ENCODE measurements around the gene SNX19. TPM values are rescaled to one million over a fixed set of nuclear protein-coding genes. Genes with fewer than 3 reads are reported as not detected.

Gene SNX19
- total and polyA plus RNA-seq, 5 donors from 2014 or later, result 22.5 to 63.5 (median 28.9) TPM

GRCh38 chr11:130906616-130907015 is 9.7 kb downstream of the SNX19 start:
- Mint-ChIP-seq H3K4me3 (no peak overlapping the region), H3K4me1 (peaks cover 10 to 28% (median 21%) of the 10 kb centered on the region in 4 donors), H3K27ac (no peak overlapping the region), H3K36me3 (peaks cover 65% of the 10 kb centered on the region), H3K9me3 (peaks cover 0 to 5% (median 0%) of the 10 kb centered on the region in 7 donors), H3K27me3 (no peaks in the 10 kb centered on the region)
- no peak for DNase-seq
- Histone ChIP-seq H3K4me3 (ENCODE audit: low read depth, low read length) (no peak overlapping the region), H3K4me1 (ENCODE audit: control insufficient read depth, insufficient read depth, low read length, poor library complexity, severe bottlenecking) (no peaks in the 10 kb centered on the region), H3K9me3 (ENCODE audit: control insufficient read depth in 2 of 2, low read length in 2 of 2) (no peaks in the 10 kb centered on the region), H3K36me3 (ENCODE audit: control insufficient read depth, insufficient read depth, low read length) (peaks cover 93% of the 10 kb centered on the region), H3K27ac (ENCODE audit: insufficient read depth, low read length, poor library complexity, severe bottlenecking) (no peak overlapping the region), H3K27me3 (ENCODE audit: control insufficient read depth, insufficient read depth, low read length) (no peaks in the 10 kb centered on the region)
- no peak for ATAC-seq (ENCODE audit: low read depth in 2 of 2)

- Mint-ChIP-seq H3K27ac (peak overlapping the region in 2 of 3 donors; percentile 48 to 62), H3K36me3 (peaks cover 62% of the 10 kb centered on the region), H3K9me3 (peaks cover 0 to 2% (median 0%) of the 10 kb centered on the region in 7 donors), H3K27me3 (no peaks in the 10 kb centered on the region), H3K4me3 (no peak overlapping the region), H3K4me1 (peaks cover 13 to 31% (median 21%) of the 10 kb centered on the region in 4 donors)
- no peak overlapping the region for H3K4me3 ChIP-seq (ENCODE audit: low read depth, low read length)
- no peak for ATAC-seq (ENCODE audit: low read depth in 2 of 2)
- no peak for DNase-seq
- H3K27me3 ChIP-seq (ENCODE audit: control insufficient read depth, insufficient read depth, low read length), result no peaks in the 10 kb centered on the region
- no peaks in the 10 kb centered on the region for H3K4me1 ChIP-seq (ENCODE audit: control insufficient read depth, insufficient read depth, low read length, poor library complexity, severe bottlenecking)
- no peak overlapping the region for H3K27ac ChIP-seq (ENCODE audit: insufficient read depth, low read length, poor library complexity, severe bottlenecking)
- peaks cover 97% of the 10 kb centered on the region for H3K36me3 ChIP-seq (ENCODE audit: control insufficient read depth, insufficient read depth, low read length)
- no peaks in the 10 kb centered on the region for H3K9me3 ChIP-seq (ENCODE audit: control insufficient read depth in 2 of 2, low read length in 2 of 2)
Observed at GRCh38 chr11:130905512-130905911, 10.8 kb downstream of the SNX19 start.

- no peak overlapping the region for H3K4me3 ChIP-seq (ENCODE audit: low read depth, low read length)
- peaks cover 61% of the 10 kb centered on the region for H3K36me3 Mint-ChIP-seq
- H3K27ac ChIP-seq (ENCODE audit: insufficient read depth, low read length, poor library complexity, severe bottlenecking), result no peak overlapping the region
- H3K9me3 Mint-ChIP-seq, result no peaks in the 10 kb centered on the region
- H3K4me1 Mint-ChIP-seq, result peaks cover 5 to 20% (median 10%) of the 10 kb centered on the region in 4 donors
- H3K4me1 ChIP-seq (ENCODE audit: control insufficient read depth, insufficient read depth, low read length, poor library complexity, severe bottlenecking), result no peaks in the 10 kb centered on the region
- no peak overlapping the region for H3K27ac Mint-ChIP-seq
- no peaks in the 10 kb centered on the region for H3K9me3 ChIP-seq (ENCODE audit: control insufficient read depth in 2 of 2, low read length in 2 of 2)
- no peaks in the 10 kb centered on the region for H3K27me3 Mint-ChIP-seq
- no peak for ATAC-seq (ENCODE audit: low read depth in 2 of 2)
- H3K4me3 Mint-ChIP-seq, result no peak overlapping the region
- no peaks in the 10 kb centered on the region for H3K27me3 ChIP-seq (ENCODE audit: control insufficient read depth, insufficient read depth, low read length)
- no peak for DNase-seq
- peaks cover 99% of the 10 kb centered on the region for H3K36me3 ChIP-seq (ENCODE audit: control insufficient read depth, insufficient read depth, low read length)
Observed at GRCh38 chr11:130904380-130904779, 11.9 kb downstream of the SNX19 start.

GRCh38 chr11:130902380-130902779 is 13.9 kb downstream of the SNX19 start:
- H3K4me3 ChIP-seq (ENCODE audit: low read depth, low read length), result no peak overlapping the region
- peak overlapping the region in 1 of 3 donors; percentile 38 for H3K27ac Mint-ChIP-seq
- H3K36me3 ChIP-seq (ENCODE audit: control insufficient read depth, insufficient read depth, low read length), result peaks cover 98% of the 10 kb centered on the region
- no peaks in the 10 kb centered on the region for H3K27me3 ChIP-seq (ENCODE audit: control insufficient read depth, insufficient read depth, low read length)
- ATAC-seq (ENCODE audit: low read depth in 2 of 2) (no peak), DNase-seq (no peak)
- H3K27ac ChIP-seq (ENCODE audit: insufficient read depth, low read length, poor library complexity, severe bottlenecking), result no peak overlapping the region
- H3K9me3 ChIP-seq (ENCODE audit: control insufficient read depth in 2 of 2, low read length in 2 of 2), result no peaks in the 10 kb centered on the region
- H3K4me1 ChIP-seq (ENCODE audit: control insufficient read depth, insufficient read depth, low read length, poor library complexity, severe bottlenecking), result no peaks in the 10 kb centered on the region
- H3K36me3 Mint-ChIP-seq, result peaks cover 61% of the 10 kb centered on the region
- H3K27me3 Mint-ChIP-seq, result no peaks in the 10 kb centered on the region
- peaks cover 0 to 1% (median 0%) of the 10 kb centered on the region in 7 donors for H3K9me3 Mint-ChIP-seq
- no peak overlapping the region for H3K4me3 Mint-ChIP-seq
- peaks cover 5 to 13% (median 7%) of the 10 kb centered on the region in 4 donors for H3K4me1 Mint-ChIP-seq

- H3K27me3 Mint-ChIP-seq, result no peaks in the 10 kb centered on the region
- no peaks in the 10 kb centered on the region for H3K27me3 ChIP-seq (ENCODE audit: control insufficient read depth, insufficient read depth, low read length)
- H3K4me1 Mint-ChIP-seq, result peaks cover 5 to 11% (median 8%) of the 10 kb centered on the region in 4 donors
- no peaks in the 10 kb centered on the region for H3K9me3 ChIP-seq (ENCODE audit: control insufficient read depth in 2 of 2, low read length in 2 of 2)
- no peak overlapping the region for H3K4me3 ChIP-seq (ENCODE audit: low read depth, low read length)
- H3K4me3 Mint-ChIP-seq, result no peak overlapping the region
- DNase-seq (no peak), ATAC-seq (ENCODE audit: low read depth in 2 of 2) (no peak)
- no peak overlapping the region for H3K27ac Mint-ChIP-seq
- no peaks in the 10 kb centered on the region for H3K4me1 ChIP-seq (ENCODE audit: control insufficient read depth, insufficient read depth, low read length, poor library complexity, severe bottlenecking)
- peaks cover 91% of the 10 kb centered on the region for H3K36me3 ChIP-seq (ENCODE audit: control insufficient read depth, insufficient read depth, low read length)
- H3K9me3 Mint-ChIP-seq, result peaks cover 0 to 1% (median 0%) of the 10 kb centered on the region in 7 donors
- no peak overlapping the region for H3K27ac ChIP-seq (ENCODE audit: insufficient read depth, low read length, poor library complexity, severe bottlenecking)
- H3K36me3 Mint-ChIP-seq, result peaks cover 61% of the 10 kb centered on the region
Observed at GRCh38 chr11:130899106-130899505, 17.2 kb downstream of the SNX19 start.

GRCh38 chr11:130897262-130898182 is 18.8 kb downstream of the SNX19 start:
- no peak for ATAC-seq (ENCODE audit: low read depth in 2 of 2)

GRCh38 chr11:130894322-130895025 is 21.8 kb downstream of the SNX19 start:
- ATAC-seq (ENCODE audit: low read depth in 2 of 2) (peak; percentile 77 to 89), DNase-seq (peak; percentile 44 to 79 (median 65))
- Histone ChIP-seq H3K4me3 (ENCODE audit: low read depth, low read length) (no peak overlapping the region), H3K27me3 (ENCODE audit: control insufficient read depth, insufficient read depth, low read length) (no peaks in the 10 kb centered on the region), H3K9me3 (ENCODE audit: control insufficient read depth in 2 of 2, low read length in 2 of 2) (no peaks in the 10 kb centered on the region), H3K4me1 (ENCODE audit: control insufficient read depth, insufficient read depth, low read length, poor library complexity, severe bottlenecking) (no peaks in the 10 kb centered on the region), H3K27ac (ENCODE audit: insufficient read depth, low read length, poor library complexity, severe bottlenecking) (no peak overlapping the region), H3K36me3 (ENCODE audit: control insufficient read depth, insufficient read depth, low read length) (peaks cover 84% of the 10 kb centered on the region)
- H3K4me1 Mint-ChIP-seq, result peaks cover 0 to 12% (median 6%) of the 10 kb centered on the region in 4 donors
- peaks cover 0 to 1% (median 0%) of the 10 kb centered on the region in 7 donors for H3K9me3 Mint-ChIP-seq
- H3K4me3 Mint-ChIP-seq, result no peak overlapping the region
- H3K27ac Mint-ChIP-seq, result peak overlapping the region in 1 of 3 donors; percentile 80
- H3K27me3 Mint-ChIP-seq, result no peaks in the 10 kb centered on the region
- peaks cover 58% of the 10 kb centered on the region for H3K36me3 Mint-ChIP-seq

More at GRCh38 chr11:130897262-130898182, 18.8 kb downstream of the SNX19 start:
- peaks cover 72% of the 10 kb centered on the region for H3K36me3 Mint-ChIP-seq
- Histone ChIP-seq H3K9me3 (ENCODE audit: control insufficient read depth in 2 of 2, low read length in 2 of 2) (no peaks in the 10 kb centered on the region), H3K27me3 (ENCODE audit: control insufficient read depth, insufficient read depth, low read length) (no peaks in the 10 kb centered on the region), H3K36me3 (ENCODE audit: control insufficient read depth, insufficient read depth, low read length) (peaks cover 92% of the 10 kb centered on the region), H3K27ac (ENCODE audit: insufficient read depth, low read length, poor library complexity, severe bottlenecking) (no peak overlapping the region), H3K4me1 (ENCODE audit: control insufficient read depth, insufficient read depth, low read length, poor library complexity, severe bottlenecking) (no peaks in the 10 kb centered on the region), H3K4me3 (ENCODE audit: low read depth, low read length) (no peak overlapping the region)
- no peak overlapping the region for H3K4me3 Mint-ChIP-seq
- no peaks in the 10 kb centered on the region for H3K27me3 Mint-ChIP-seq
- DNase-seq, result no peak
- H3K27ac Mint-ChIP-seq, result no peak overlapping the region
- peaks cover 5 to 16% (median 9%) of the 10 kb centered on the region in 4 donors for H3K4me1 Mint-ChIP-seq
- H3K9me3 Mint-ChIP-seq, result peaks cover 0 to 1% (median 0%) of the 10 kb centered on the region in 7 donors

Measured in CD4-positive, CD25-positive, alpha-beta regulatory T cell (primary cell).